Thoracic aorta (tissue), 2 donors: ENCODE data around the gene USP13. TPM values are rescaled to one million over a fixed set of nuclear protein-coding genes. Genes with fewer than 3 reads are reported as not detected.

Experiments
- ATAC-seq: fragments of 150-250 bp; one replicate; pipeline ENCODE4 v1.8.0; 2017; ENCODE audit warnings: low read depth; ENCODE audit not compliant: insufficient number of reproducible peaks, low FRiP score
- DNase-seq: peaks from one replicate; pipeline ENCODE4 v3.0.0-alpha.2; 2020; ENCODE audit warnings: low spot score
- H3K27ac ChIP-seq, 2 donors: fragments of 200-600 bp; sonication (generic); 1 replicate in 1 of 2; 2 replicates in 1 of 2; pipeline ENCODE4 v1.5.1; 2016; ENCODE audit warnings: mild to moderate bottlenecking in 2 of 2, moderate library complexity in 2 of 2
- H3K27me3 ChIP-seq: fragments of 200-600 bp; sonication (generic); replicated peaks from 2 replicates; pipeline ENCODE4 v1.6.0; 2016; ENCODE audit warnings: mild to moderate bottlenecking; ENCODE audit not compliant: insufficient read depth
- H3K36me3 ChIP-seq: fragments of 200-600 bp; sonication (generic); one replicate; pipeline ENCODE4 v1.5.1; 2016
- H3K4me1 ChIP-seq, 2 donors: fragments of 200-600 bp; sonication (generic); 1 replicate in 1 of 2; 2 replicates in 1 of 2; pipeline versions ENCODE4 v1.5.1 to v1.6.0; 2016; ENCODE audit warnings: low read depth in 2 of 2, mild to moderate bottlenecking in 1 of 2; ENCODE audit not compliant: control insufficient read depth in 1 of 2
- H3K4me3 ChIP-seq: fragments of 200-600 bp; sonication (generic); 2 replicates; pipeline ENCODE4 v1.5.1; 2016; ENCODE audit warnings: mild to moderate bottlenecking
- H3K9me3 ChIP-seq: fragments of 200-600 bp; sonication (generic); 2 replicates; pipeline ENCODE4 v1.5.1; 2016
- CTCF ChIP-seq: fragments of 200-600 bp; sonication (generic); IDR thresholded peaks from one replicate; pipeline ENCODE4 v1.5.1; 2019; ENCODE audit warnings: antibody characterized with exemption
- total RNA-seq, 2 donors: library from RNA; depleted of rRNA; stranded (reverse); fragments of >200 nt; gene quantifications; one replicate each; pipeline versions ENCODE4 v1.1.0 to v1.2.3, GENCODE V29; 2016

USP13 gene
- total RNA-seq, 2 donors from 2014 or later: 5.1 to 8.2 TPM

- TF ChIP-seq CTCF: no peak
- Histone ChIP-seq H3K27ac (no peak overlapping the region), H3K4me1 (peaks cover 10 to 11% of the 10 kb centered on the region in 2 donors), H3K4me3 (no peak overlapping the region), H3K36me3 (no peaks in the 10 kb centered on the region), H3K27me3 (no peaks in the 10 kb centered on the region), H3K9me3 (no peaks in the 10 kb centered on the region)
- ATAC-seq (no peak), DNase-seq (no peak)
Measured at GRCh38 chr3:179608931-179609720, 43.7 kb upstream of the USP13 start.

DNA sequence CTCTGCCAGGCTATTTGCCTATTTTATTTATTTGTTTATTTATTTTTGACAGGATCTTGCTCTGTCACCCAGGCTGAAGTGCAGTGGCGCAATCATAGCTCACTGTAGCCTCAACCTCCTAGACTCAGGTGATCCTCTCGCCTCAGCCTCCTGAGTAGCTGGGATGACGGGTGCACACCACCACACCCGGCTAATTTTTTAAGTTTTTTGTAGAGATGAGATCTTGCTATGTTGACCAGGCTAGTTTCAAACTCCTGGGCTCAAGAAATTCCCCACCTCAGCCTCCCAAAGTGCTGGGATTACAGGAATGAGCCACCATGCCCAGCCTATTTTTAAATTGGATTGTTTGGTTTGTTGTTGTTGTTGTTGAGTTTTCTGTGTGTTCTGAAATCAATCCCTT lies 42.8 kb upstream of the USP13 start:
- TF ChIP-seq CTCF: no peak
- DNase-seq (no peak), ATAC-seq (no peak)
- Histone ChIP-seq H3K4me1 (peaks cover 9 to 14% of the 10 kb centered on the region in 2 donors), H3K4me3 (no peak overlapping the region), H3K27me3 (no peaks in the 10 kb centered on the region), H3K27ac (no peak overlapping the region), H3K36me3 (no peaks in the 10 kb centered on the region), H3K9me3 (no peaks in the 10 kb centered on the region)

DNA sequence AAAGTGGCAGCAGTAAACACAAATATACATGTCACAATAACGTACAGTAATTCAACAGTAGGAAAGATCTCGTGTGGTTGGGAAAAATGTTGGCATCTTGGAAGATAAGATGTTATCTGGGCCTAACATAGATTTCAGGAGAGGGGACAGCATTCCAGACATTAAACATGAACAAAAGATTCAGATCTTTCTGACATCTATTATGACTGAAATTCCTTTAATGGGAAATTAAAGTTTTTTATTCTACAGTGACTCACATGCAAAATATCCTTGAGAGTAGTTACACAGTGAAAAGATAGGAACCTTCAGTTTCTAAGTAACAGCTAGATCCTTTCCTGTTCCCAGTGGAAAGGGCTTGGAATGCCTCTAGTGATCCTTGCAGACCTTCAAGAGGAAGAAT lies 39.0 kb upstream of the USP13 start:
- no peak for DNase-seq
- Histone ChIP-seq H3K4me3 (no peak overlapping the region), H3K4me1 (peaks cover 0 to 4% of the 10 kb centered on the region in 2 donors), H3K9me3 (no peaks in the 10 kb centered on the region), H3K27ac (no peak overlapping the region), H3K36me3 (peaks cover 6% of the 10 kb centered on the region), H3K27me3 (no peaks in the 10 kb centered on the region)
- ATAC-seq: no peak
- no peak for TF ChIP-seq CTCF

GRCh38 chr3:179615458-179616173 lies 37.2 kb upstream of the USP13 start:
- Histone ChIP-seq H3K27ac (no peak overlapping the region), H3K36me3 (peaks cover 6% of the 10 kb centered on the region), H3K4me1 (peaks cover 0 to 4% of the 10 kb centered on the region in 2 donors), H3K9me3 (no peaks in the 10 kb centered on the region), H3K27me3 (no peaks in the 10 kb centered on the region), H3K4me3 (no peak overlapping the region)
- DNase-seq (no peak), ATAC-seq (no peak)
- TF ChIP-seq CTCF: no peak

DNA sequence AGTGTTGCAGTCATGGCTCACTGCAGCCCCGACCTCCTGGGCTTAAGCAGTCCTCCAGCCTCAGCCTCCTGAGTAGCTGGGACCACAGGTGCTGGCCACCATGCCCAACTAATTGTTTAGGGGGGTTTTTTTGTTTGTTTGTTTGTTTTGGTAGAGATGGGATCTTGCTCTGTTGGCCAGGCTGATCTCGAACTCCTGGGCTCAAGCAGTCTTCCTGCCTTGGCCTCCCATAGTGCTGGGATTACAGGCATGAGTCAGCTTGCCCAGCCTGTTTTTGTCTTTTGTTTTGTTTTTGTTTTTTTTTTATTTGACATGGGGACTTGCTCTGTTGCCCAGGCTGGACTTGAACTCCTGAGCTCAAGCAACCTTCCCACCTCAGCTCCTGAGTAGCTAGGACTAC lies 30.8 kb upstream of the USP13 start:
- H3K36me3 ChIP-seq: peaks cover 25% of the 10 kb centered on the region
- H3K9me3 ChIP-seq: no peaks in the 10 kb centered on the region
- no peak overlapping the region for H3K4me3 ChIP-seq
- TF ChIP-seq CTCF: no peak
- H3K27me3 ChIP-seq: no peaks in the 10 kb centered on the region
- no peak overlapping the region for H3K27ac ChIP-seq
- no peak for DNase-seq
- no peaks in the 10 kb centered on the region for H3K4me1 ChIP-seq
- no peak for ATAC-seq
